ENCODE measurements around the gene PLXDC2. TPM values are rescaled to one million over a fixed set of nuclear protein-coding genes. Genes with fewer than 3 reads are reported as not detected.

PLXDC2 gene
- total RNA-seq, 2 experiments from 2014 or later, result not detected

DNA sequence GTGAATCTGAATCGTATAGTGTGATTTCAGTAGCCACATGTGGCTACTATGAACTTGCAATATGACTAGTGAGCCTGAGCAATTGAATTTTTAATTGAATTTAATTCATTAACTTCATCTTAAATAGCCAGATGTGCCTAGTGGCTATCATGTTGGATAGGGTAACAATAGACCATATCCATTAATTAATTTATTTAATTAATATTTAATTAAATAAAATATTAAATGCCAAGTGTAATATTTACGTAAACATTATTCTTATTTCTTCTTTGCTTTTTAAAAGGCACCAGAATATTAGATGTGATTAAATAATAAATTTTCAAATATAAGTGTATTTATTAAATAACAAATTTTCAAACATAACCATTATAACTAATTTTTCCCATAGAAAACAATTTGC is 354.4 kb downstream of the PLXDC2 start:
- ChIA-PET CTCF (no interaction called here), POLR2A (no interaction called here)
- Mint-ChIP-seq H3K4me3 (no peak overlapping the region), H3K27ac (no peak overlapping the region), H3K4me1 (ENCODE audit: low read depth) (no peaks in the 10 kb centered on the region), H3K36me3 (ENCODE audit: low read depth) (no peaks in the 10 kb centered on the region), H3K27me3 (no peaks in the 10 kb centered on the region), H3K9me3 (no peaks in the 10 kb centered on the region)
- ATAC-seq (no peak), DNase-seq (no peak)
- TF ChIP-seq CTCF (IDR thresholded peaks at IDR 0.05), result no peak
- intact Hi-C loops (cut with micrococcal nuclease), result no loop called here

- H3K4me1 Mint-ChIP-seq (ENCODE audit: low read depth), result no peaks in the 10 kb centered on the region
- intact Hi-C loops (cut with micrococcal nuclease), result no loop called here
- TF ChIP-seq CTCF (IDR thresholded peaks at IDR 0.05), result no peak
- ATAC-seq (no peak), DNase-seq (no peak)
- no peaks in the 10 kb centered on the region for H3K9me3 Mint-ChIP-seq
- no peaks in the 10 kb centered on the region for H3K36me3 Mint-ChIP-seq (ENCODE audit: low read depth)
- no peaks in the 10 kb centered on the region for H3K27me3 Mint-ChIP-seq
- H3K4me3 Mint-ChIP-seq, result no peak overlapping the region
- no peak overlapping the region for H3K27ac Mint-ChIP-seq
- CTCF ChIA-PET, result no interaction called here
- POLR2A ChIA-PET, result no interaction called here
Measured at GRCh38 chr10:20173046-20173445, 356.8 kb downstream of the PLXDC2 start.

GRCh38 chr10:20175719-20176118 is 359.5 kb downstream of the PLXDC2 start:
- Mint-ChIP-seq H3K4me3 (no peak overlapping the region), H3K27me3 (no peaks in the 10 kb centered on the region), H3K9me3 (no peaks in the 10 kb centered on the region), H3K27ac (no peak overlapping the region), H3K36me3 (ENCODE audit: low read depth) (no peaks in the 10 kb centered on the region), H3K4me1 (ENCODE audit: low read depth) (no peaks in the 10 kb centered on the region)
- ATAC-seq (no peak), DNase-seq (no peak)
- CTCF ChIA-PET, result no interaction called here
- POLR2A ChIA-PET, result no interaction called here
- no peak for TF ChIP-seq CTCF (IDR thresholded peaks at IDR 0.05)
- intact Hi-C loops (cut with micrococcal nuclease), result no loop called here

- Mint-ChIP-seq H3K27me3 (no peaks in the 10 kb centered on the region), H3K27ac (no peak overlapping the region), H3K36me3 (ENCODE audit: low read depth) (no peaks in the 10 kb centered on the region), H3K9me3 (no peaks in the 10 kb centered on the region), H3K4me3 (no peak overlapping the region), H3K4me1 (ENCODE audit: low read depth) (no peaks in the 10 kb centered on the region)
- intact Hi-C loops (cut with micrococcal nuclease), result no loop called here
- TF ChIP-seq CTCF (IDR thresholded peaks at IDR 0.05), result no peak
- CTCF ChIA-PET, result no interaction called here
- DNase-seq (no peak), ATAC-seq (no peak)
- POLR2A ChIA-PET, result no interaction called here
Measured at GRCh38 chr10:20180766-20181165, 364.5 kb downstream of the PLXDC2 start.

- POLR2A ChIA-PET, result no interaction called here
- peaks cover 2% of the 10 kb centered on the region for H3K9me3 Mint-ChIP-seq
- H3K36me3 Mint-ChIP-seq (ENCODE audit: low read depth), result no peaks in the 10 kb centered on the region
- H3K4me3 Mint-ChIP-seq, result no peak overlapping the region
- intact Hi-C loops (cut with micrococcal nuclease), result no loop called here
- DNase-seq (no peak), ATAC-seq (no peak)
- no peak overlapping the region for H3K27ac Mint-ChIP-seq
- H3K27me3 Mint-ChIP-seq, result no peaks in the 10 kb centered on the region
- CTCF ChIA-PET, result no interaction called here
- H3K4me1 Mint-ChIP-seq (ENCODE audit: low read depth), result no peaks in the 10 kb centered on the region
- TF ChIP-seq CTCF (IDR thresholded peaks at IDR 0.05), result no peak
Measured at GRCh38 chr10:20181434-20181833, 365.2 kb downstream of the PLXDC2 start.
